ENCODE results near the gene GRM3. TPM values are rescaled to one million over a fixed set of nuclear protein-coding genes. Genes with fewer than 3 reads are reported as not detected.

GRM3 gene
- polyA plus RNA-seq, 2 of the 4 experiments (the other 2 are of a cell fraction) = not detected

GRCh38 chr7:86768967-86769760, 125.5 kb downstream of the GRM3 start (continued):
- TF ChIP-seq RFX5 (IDR thresholded peaks at IDR 0.05) (no peak), NR3C1 (IDR thresholded peaks at IDR 0.05) (no peak)

DNA sequence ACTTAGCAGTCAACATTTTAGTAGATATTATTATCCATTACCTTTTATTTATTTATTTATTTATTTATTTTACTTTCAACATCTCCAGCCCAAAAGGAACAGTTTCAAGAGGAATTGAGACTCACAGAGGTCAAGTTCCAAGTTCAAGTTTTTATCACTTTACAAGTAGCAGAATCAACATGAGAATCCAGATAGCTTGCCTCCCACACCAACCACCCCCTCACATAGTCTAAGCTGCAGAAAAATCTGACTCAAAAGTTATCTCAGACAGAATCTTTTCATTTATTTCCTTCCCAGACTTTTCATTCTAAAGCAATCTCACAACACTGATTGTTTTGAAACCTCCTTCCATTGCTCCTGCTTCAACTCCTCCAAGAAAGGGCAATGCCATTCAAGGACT, 129.6 kb downstream of the GRM3 start:
- H3K27ac ChIP-seq = no peak overlapping the region
- no peak overlapping the region for H3K4me2 ChIP-seq
- H3K4me1 ChIP-seq = no peaks in the 10 kb centered on the region
- ChIA-PET CTCF (no interaction called here), POLR2A (no interaction called here)
- no peak for TF ChIP-seq HES2 (IDR thresholded peaks at IDR 0.05)
- TF ChIP-seq RAD21 (conservative IDR thresholded peaks at IDR 0.05 in 1 of 2, IDR thresholded peaks at IDR 0.05 in 1 of 2) = no peak
- TF ChIP-seq GATA3 (IDR thresholded peaks at IDR 0.05; ENCODE audit: borderline replicate concordance) = no peak
- TF ChIP-seq REST (IDR thresholded peaks at IDR 0.05) = no peak
- FAIRE-seq = no peak
- no peaks in the 10 kb centered on the region for H3K9me3 ChIP-seq
- H3K4me3 ChIP-seq = no peak overlapping the region
- ATAC-seq = no peak
- no peak for DNase-seq (ENCODE audit: low read depth in 1 of 2, low spot score in 1 of 2)

DNA sequence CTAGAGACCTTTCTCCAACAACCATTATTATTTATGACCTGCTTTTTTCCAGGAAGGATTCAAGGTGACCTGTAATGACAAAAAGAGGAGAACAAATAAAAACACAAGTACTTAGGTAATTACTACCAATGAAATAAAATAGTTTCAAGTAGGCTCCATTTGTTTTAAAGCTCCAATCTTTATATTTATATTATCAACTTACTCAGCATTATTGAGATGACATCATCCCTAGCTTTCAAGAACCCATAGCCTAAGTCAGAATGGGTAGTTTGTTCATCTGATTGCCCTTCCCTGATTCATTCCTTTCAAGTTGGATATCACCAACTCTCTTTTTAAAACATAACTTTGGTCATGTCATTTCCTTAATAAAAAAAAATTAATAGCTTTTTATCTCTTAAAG, 131.5 kb downstream of the GRM3 start:
- ChIA-PET CTCF (no interaction called here), POLR2A (no interaction called here)
- ATAC-seq = no peak
- no peak for FAIRE-seq
- Histone ChIP-seq H3K4me1 (no peaks in the 10 kb centered on the region), H3K9me3 (no peaks in the 10 kb centered on the region), H3K27ac (no peak overlapping the region), H3K4me3 (no peak overlapping the region), H3K4me2 (no peak overlapping the region)
- DNase-seq (ENCODE audit: low read depth in 1 of 2, low spot score in 1 of 2) = no peak
- TF ChIP-seq BHLHE40 (IDR thresholded peaks at IDR 0.05; ENCODE audit: low read depth, low read length) = no peak
- no peak for TF ChIP-seq CEBPB (IDR thresholded peaks at IDR 0.05)
- no peak for TF ChIP-seq CHD2 (IDR thresholded peaks at IDR 0.05; ENCODE audit: low read length, partially characterized antibody)

DNA sequence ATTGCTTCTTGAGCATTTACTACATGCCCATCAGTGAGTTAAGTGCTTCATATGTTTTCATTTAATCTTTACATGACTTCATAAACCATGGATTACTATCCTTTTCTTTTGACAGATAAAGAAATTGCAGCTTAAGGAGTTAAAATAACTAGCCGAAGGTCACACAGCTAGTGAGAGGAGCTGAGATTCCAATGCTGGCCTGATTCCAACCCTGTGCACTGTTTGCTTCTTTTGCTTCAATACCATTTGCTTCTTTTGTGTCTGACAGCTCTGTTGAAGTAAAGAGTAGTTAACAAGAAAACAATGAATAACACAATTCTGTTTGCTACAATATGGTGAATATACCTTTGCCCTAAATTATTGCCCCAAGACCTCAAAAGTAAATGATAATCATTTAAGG, 132.4 kb downstream of the GRM3 start:
- no peak for DNase-seq (ENCODE audit: low read depth in 1 of 2, low spot score in 1 of 2)
- no peak for ATAC-seq
- WGBS (ENCODE audit: missing lambda C conversion rate) = 0% methylated on average over 1 of the region's 1 CpG
- POLR2A ChIA-PET = no interaction called here
- no peak overlapping the region for H3K4me2 ChIP-seq
- TF ChIP-seq ESRRA (IDR thresholded peaks at IDR 0.05; ENCODE audit: borderline replicate concordance, low read length) (no peak), RFX5 (IDR thresholded peaks at IDR 0.05) (no peak), RCOR1 (IDR thresholded peaks at IDR 0.05; ENCODE audit: low read depth, low read length) (no peak), NPAS2 (CRISPR knock-in tag; IDR thresholded peaks at IDR 0.05; ENCODE audit: borderline replicate concordance) (no peak), RARB (CRISPR knock-in tag; IDR thresholded peaks at IDR 0.05) (no peak), SREBF2 (IDR thresholded peaks at IDR 0.05) (no peak), HEYL (CRISPR knock-in tag; IDR thresholded peaks at IDR 0.05) (no peak), CEBPB (IDR thresholded peaks at IDR 0.05) (no peak), RAD21 (conservative IDR thresholded peaks at IDR 0.05 in 1 of 2, IDR thresholded peaks at IDR 0.05 in 1 of 2) (no peak), HES2 (IDR thresholded peaks at IDR 0.05) (no peak), SMC3 (IDR thresholded peaks at IDR 0.05) (no peak), EHF (CRISPR knock-in tag; IDR thresholded peaks at IDR 0.05) (no peak), HOXB5 (CRISPR knock-in tag; IDR thresholded peaks at IDR 0.05) (no peak), MAX (IDR thresholded peaks at IDR 0.05) (no peak), EHMT2 (IDR thresholded peaks at IDR 0.05; ENCODE audit: low read depth) (no peak)
- TF ChIP-seq, protein P1, sequence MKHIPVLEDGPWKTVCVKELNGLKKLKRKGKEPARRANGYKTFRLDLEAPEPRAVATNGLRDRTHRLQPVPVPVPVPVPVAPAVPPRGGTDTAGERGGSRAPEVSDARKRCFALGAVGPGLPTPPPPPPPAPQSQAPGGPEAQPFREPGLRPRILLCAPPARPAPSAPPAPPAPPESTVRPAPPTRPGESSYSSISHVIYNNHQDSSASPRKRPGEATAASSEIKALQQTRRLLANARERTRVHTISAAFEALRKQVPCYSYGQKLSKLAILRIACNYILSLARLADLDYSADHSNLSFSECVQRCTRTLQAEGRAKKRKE (CRISPR knock-in tag; IDR thresholded peaks at IDR 0.05; ENCODE audit: low read depth) = no peak
- H3K4me1 ChIP-seq = no peaks in the 10 kb centered on the region
- no peaks in the 10 kb centered on the region for H3K9me3 ChIP-seq
- H3K4me3 ChIP-seq = no peak overlapping the region
- FAIRE-seq = no peak
- CTCF ChIA-PET = interaction anchor here (0.6 to 1.1 kb wide), 2 partner anchors 28 to 39 kb away, joined by 3 read pairs; no protein-coding TSS in a partner anchor
- H3K27ac ChIP-seq = no peak overlapping the region

Data from A549 (cell line).